ENCODE data around the gene KDM6B. TPM values are rescaled to one million over a fixed set of nuclear protein-coding genes. Genes with fewer than 3 reads are reported as not detected.

Gene KDM6B
- polyA plus RNA-seq, 1 donor = 22.5 TPM

DNA sequence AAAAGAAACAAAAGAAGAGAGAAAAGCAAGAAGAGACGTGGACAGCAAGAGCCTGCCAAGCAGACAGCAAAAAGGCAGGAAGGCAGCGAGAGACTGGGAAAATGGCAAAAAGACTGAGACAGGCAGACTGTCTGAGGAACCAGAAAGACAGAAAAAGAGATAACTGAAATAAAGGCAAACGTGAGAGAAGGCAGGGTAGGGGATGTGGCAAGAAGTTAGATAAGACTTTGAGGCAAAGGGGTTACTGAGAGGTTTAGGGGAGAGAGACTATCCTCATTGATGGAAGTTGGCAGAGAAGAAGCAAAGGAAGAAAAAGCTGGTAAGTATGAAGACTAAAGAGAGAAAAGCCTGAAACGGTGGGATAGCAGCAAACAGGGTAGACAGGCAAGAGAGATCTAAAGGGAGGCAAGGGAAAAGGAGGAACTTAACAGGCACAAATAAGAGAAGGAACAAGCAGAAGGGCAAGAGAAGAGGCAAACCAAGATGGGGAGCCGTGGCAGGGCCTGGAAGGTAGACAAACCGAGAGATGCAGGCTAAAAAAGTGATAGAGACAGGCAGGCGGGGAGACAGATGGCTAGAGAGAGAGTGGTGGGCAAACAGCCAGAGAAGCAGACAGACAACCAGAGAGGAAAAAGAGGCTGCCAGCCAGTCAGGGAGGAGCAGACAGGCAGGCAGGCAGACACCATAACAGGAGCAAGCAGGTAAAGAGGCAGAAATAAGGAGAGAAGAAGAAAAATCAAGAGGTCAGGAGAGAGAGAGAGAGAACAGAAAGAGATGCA lies 47.4 kb downstream of the KDM6B start:
- DNase-seq = no peak

DNA sequence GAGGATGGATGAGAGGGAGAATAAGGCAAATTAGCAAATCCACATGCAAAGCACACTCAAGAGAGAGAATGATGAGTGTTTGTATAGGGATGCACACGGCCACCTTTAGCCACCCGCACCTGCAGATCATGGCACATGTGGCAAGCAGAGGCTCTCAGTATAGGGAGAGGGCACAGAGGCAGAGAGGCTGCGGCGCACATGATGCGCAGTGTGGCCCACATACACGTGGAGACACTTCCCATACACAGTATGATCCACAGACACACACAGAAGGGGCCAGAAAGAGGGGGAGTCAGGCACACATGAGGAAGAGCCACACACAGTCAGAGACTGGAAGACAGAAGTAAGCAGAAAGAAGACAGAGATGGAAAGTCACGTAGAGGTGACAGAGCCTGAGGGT lies 48.1 kb downstream of the KDM6B start:
- no peak for DNase-seq

- no peak for DNase-seq
Observed at GRCh38 chr17:7882629-7883028, 48.6 kb downstream of the KDM6B start.

Other genes starting within 250 kb of the KDM6B start
- 2.3 TPM for gene SOX15, start 244.1 kb upstream of the KDM6B start, polyA plus RNA-seq (ENCODE audit: insufficient read length)
- 38.3 TPM for gene FXR2, start 219.3 kb upstream of the KDM6B start, polyA plus RNA-seq (ENCODE audit: insufficient read length)
- gene SAT2, start 206.4 kb upstream of the KDM6B start, polyA plus RNA-seq (ENCODE audit: insufficient read length) = 64.4 TPM
- 1.0 TPM for gene SHBG, start 204.1 kb upstream of the KDM6B start, polyA plus RNA-seq (ENCODE audit: insufficient read length)
- gene ATP1B2, start 183.3 kb upstream of the KDM6B start, polyA plus RNA-seq (ENCODE audit: insufficient read length) = 33.8 TPM
- gene TP53, start 146.7 kb upstream of the KDM6B start, polyA plus RNA-seq (ENCODE audit: insufficient read length) = 44.1 TPM
- 8.0 TPM for gene WRAP53, start 145.7 kb upstream of the KDM6B start, polyA plus RNA-seq (ENCODE audit: insufficient read length)
- 5.4 TPM for gene EFNB3, start 129.0 kb upstream of the KDM6B start, polyA plus RNA-seq (ENCODE audit: insufficient read length)
- 6.8 TPM for gene DNAH2, start 116.5 kb upstream of the KDM6B start, polyA plus RNA-seq (ENCODE audit: insufficient read length)
- 32.6 TPM for gene TMEM88, start 20.8 kb downstream of the KDM6B start, polyA plus RNA-seq (ENCODE audit: insufficient read length)
- 42.8 TPM for gene NAA38, start 23.3 kb downstream of the KDM6B start, polyA plus RNA-seq (ENCODE audit: insufficient read length)
- 8.2 TPM for gene CYB5D1, start 23.8 kb downstream of the KDM6B start, polyA plus RNA-seq (ENCODE audit: insufficient read length)
- 60.9 TPM for gene CHD3, start 54.6 kb downstream of the KDM6B start, polyA plus RNA-seq (ENCODE audit: insufficient read length)
- gene RNF227, start 82.1 kb downstream of the KDM6B start, polyA plus RNA-seq (ENCODE audit: insufficient read length) = 3.5 TPM
- 4.7 TPM for gene KCNAB3, start 95.6 kb downstream of the KDM6B start, polyA plus RNA-seq (ENCODE audit: insufficient read length)
- 99.5 TPM for gene TRAPPC1, start 97.7 kb downstream of the KDM6B start, polyA plus RNA-seq (ENCODE audit: insufficient read length)
- 31.0 TPM for gene CNTROB, start 98.0 kb downstream of the KDM6B start, polyA plus RNA-seq (ENCODE audit: insufficient read length)
- gene GUCY2D, start 168.4 kb downstream of the KDM6B start, polyA plus RNA-seq (ENCODE audit: insufficient read length) = 0.15 TPM
- gene ALOX15B, start 204.8 kb downstream of the KDM6B start, polyA plus RNA-seq (ENCODE audit: insufficient read length) = 2.2 TPM